HG03103 (cell line): ENCODE data around the gene PFDN2.

Experiments
- ATAC-seq: cut with Tn5 transposase; IDR thresholded peaks from one replicate; pipeline ENCODE4 v1.9.1; 2021; ENCODE audit warnings: low read depth; ENCODE audit not compliant: unreplicated experiment

The PFDN2 gene, protein sequence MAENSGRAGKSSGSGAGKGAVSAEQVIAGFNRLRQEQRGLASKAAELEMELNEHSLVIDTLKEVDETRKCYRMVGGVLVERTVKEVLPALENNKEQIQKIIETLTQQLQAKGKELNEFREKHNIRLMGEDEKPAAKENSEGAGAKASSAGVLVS

DNA sequence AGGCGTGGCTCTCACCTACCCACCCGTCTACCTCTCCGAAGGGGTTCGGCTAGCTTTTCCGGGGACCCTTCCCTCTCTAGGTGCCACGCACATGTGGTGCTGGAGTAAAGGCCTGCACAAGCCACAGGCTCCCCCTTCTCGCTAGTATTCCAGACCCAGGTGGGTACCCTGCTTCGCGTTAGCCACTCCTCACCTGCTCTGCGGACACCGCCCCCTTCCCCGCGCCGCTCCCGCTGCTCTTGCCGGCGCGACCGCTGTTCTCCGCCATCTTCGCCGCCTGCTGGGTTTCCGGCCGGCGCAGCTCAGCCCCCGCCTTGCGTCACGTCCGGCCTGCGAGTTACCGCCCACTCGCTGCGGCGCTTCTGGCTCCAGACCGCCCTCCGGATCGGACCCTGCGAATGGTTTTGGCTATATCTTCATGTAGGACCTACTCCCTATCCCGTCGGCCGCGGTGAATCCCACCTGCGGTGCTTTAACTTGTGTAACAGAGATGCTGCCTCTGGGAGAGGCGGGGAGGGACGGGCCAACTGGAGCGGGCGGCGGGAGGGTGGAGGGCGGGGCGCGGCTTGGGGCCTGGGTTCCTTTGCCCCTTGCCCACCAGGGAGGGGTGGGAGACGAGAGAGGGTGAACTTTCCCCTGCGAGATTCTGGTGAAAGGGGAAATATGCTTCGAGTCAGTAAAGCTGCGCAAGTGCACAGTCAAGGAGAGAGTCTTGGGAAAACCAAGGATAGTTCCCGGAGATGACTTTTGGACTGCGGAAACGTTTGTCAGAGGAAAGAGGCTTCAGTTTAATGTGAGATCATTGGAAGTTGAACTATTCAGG is at the start of gene PFDN2, which contains the start of gene NIT1:
Gene PFDN2 (minus strand): TSS at position 279 of the 823 bp plus-strand sequence. CDS start 11 bp downstream, at position 268.
Gene NIT1 (plus strand): TSS at position 347 of the 823 bp plus-strand sequence. CDS start 72 bp downstream, at position 419.
- peak; percentile 71 for ATAC-seq

DNA sequence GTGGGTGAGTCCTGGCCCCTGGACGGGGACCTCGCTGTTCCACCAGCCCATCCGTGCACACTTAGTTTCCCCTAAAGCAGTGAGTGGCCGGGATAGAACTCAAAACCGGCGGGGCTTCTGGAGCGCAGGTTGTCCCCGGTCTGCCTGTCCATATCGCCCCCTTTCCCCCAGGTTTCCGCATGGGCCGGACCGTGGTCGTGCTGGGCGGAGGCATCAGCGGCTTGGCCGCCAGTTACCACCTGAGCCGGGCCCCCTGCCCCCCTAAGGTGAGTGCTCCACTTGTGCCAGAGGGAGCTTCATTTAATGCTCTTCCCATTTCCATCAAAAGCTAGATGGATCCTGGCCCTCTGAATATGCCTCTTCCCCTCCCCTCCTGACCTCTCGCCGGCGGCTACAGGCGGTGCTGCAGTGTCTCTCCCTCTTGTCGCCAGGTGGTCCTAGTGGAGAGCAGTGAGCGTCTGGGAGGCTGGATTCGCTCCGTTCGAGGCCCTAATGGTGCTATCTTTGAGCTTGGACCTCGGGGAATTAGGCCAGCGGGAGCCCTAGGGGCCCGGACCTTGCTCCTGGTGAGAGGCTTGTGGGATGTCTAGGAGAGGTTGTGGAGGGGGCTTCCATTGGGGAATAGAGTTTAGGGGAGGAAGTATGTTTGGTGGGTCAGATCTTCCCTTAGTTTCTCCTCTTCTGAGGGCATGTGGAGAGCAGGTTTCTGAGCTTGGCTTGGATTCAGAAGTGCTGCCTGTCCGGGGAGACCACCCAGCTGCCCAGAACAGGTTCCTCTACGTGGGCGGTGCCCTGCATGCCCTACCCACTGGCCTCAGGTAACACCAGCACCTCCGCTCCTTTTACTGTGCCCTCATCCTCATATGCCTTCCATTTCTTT is 49.1 kb upstream of the PFDN2 start:
- ATAC-seq: no peak

DNA sequence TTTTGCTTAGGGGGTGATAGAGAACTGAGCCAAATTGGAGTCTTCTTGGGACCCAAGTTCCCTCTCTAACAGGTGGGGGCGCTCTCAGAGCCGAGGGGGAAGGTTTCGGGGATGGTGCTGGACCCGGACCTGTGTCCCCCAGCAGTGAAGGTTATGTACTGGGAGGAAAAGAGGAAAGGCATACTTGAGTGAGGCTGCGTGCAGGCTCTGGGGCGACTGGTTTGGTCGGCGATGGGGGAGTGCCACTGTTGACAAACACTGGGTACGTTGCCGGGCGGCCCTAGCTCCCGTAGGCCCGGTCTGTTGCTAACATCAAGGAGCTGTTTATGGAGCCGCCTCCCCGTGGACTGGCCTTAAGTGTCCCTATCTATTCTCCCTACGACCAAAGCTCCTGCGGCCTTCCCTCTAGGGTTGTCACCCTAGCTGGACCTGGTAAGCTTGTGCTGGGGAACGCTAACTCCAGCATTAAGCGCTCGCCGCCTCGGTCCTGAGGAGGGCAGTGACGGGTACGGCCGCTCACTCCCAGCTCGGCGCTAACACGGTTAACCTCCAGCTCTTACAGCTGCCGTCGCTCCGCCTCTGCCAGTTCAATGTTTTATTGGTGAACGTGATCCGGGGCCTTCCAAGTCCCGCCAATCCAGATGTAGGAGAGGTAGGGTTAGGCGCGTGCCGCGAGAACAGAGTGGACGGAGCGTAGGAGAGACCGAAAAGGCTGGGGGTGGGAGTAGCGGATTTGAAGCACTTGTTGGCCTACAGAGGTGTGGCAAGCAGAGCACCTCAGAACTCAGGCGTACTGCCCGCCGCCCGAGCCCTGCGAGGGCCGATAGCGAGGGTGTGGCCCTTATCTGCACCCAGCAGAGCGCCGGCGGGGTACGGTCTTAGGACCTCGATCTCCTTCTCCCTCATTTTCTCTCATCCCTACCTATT is 48.2 kb upstream of the PFDN2 start, which contains the start of gene PPOX:
Gene PPOX (plus strand): TSS at position 685 of the 927 bp plus-strand sequence. CDS start 422 bp downstream, outside the sequence.
- peak; percentile 93 for ATAC-seq

DNA sequence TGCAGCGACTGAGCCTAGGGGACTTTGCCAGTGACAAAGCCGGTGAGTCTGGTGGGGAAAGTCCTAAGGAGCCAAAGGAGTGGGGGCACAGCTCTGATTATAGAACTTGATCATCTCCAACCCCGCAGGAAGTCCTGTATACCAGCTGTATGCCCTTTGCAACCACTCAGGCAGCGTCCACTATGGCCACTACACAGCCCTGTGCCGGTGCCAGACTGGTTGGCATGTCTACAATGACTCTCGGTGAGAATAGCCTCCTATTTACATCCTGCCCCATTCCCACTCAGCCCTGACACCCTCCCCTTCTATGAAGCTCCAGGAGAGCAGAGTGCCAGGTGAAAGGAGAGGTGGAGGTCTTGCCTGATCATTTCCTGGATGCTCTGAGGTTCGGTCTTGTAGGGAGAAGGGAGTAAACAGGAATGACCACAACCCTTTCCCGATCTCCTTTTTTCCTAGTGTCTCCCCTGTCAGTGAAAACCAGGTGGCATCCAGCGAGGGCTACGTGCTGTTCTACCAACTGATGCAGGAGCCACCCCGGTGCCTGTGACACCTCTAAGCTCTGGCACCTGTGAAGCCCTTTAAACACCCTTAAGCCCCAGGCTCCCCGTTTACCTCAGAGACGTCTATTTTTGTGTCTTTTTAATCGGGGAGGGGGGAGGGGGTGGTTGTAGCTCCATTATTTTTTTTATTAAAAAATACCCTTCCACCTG is 47.2 kb upstream of the PFDN2 start:
- ATAC-seq: no peak

DNA sequence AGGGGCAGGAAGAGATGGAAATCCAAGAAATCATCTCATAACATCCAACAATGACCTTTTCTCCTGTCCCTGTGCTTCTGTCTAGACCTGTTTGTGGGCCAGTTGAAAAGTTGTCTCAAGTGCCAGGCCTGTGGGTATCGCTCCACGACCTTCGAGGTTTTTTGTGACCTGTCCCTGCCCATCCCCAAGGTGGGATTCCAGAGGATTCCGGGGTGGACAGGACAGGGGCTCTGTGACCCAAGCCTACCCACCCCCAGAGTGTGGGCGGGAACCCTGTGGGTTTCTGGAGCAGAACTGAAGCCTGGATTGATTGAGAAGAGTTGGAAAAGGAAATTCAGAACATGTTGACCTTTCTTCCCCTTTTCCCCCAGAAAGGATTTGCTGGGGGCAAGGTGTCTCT is 46.0 kb upstream of the PFDN2 start:
- ATAC-seq: no peak

DNA sequence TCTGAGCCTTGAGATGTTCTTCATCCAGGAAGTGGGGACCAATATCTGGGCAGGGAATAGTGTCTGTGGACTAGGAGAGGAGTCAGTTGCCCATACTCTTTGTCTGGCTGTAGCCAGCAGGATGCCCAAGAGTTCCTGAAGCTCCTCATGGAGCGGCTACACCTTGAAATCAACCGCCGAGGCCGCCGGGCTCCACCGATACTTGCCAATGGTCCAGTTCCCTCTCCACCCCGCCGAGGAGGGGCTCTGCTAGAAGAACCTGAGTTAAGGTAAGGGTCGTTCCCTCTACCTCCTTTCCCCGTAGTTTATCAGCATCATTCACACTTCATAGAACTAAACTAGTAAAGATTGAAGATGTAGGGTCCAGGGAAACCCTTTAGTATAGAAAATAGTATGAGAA is 45.0 kb upstream of the PFDN2 start:
- ATAC-seq: no peak

DNA sequence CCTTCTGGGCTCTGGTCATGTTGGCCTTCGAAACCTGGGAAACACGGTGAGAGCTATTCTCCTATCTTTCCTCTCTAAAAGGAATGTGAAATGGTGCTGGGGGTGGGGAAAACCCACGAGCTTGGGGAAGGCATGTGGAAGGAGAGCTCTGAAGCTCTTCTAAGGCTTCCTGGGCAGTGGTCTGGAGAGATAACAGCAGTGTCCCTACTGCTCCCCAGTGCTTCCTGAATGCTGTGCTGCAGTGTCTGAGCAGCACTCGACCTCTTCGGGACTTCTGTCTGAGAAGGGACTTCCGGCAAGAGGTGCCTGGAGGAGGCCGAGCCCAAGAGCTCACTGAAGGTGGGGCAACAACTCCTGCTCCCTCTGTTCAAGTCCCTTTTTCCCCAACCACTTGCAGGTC is 44.2 kb upstream of the PFDN2 start:
- no peak for ATAC-seq

DNA sequence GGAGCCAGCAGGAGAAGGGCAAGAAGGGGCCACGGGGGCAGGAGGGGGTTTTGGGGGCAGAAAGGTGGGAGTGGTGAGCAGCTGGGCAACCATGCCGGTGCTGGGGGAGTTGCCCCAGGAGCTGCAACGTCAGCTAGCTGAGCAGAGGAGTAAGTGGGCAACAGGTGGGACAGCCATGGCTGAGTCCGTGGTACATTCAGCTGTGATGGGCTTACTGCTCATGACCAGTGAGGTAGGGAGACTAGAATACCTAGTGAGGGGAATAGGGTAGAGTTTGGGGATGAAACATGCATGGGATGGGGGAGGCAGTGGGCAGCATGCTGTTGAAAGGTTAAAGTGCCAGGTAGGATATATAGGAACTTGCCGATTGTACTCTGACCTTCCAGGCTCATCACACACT is 43.8 kb upstream of the PFDN2 start:
- no peak for ATAC-seq

DNA sequence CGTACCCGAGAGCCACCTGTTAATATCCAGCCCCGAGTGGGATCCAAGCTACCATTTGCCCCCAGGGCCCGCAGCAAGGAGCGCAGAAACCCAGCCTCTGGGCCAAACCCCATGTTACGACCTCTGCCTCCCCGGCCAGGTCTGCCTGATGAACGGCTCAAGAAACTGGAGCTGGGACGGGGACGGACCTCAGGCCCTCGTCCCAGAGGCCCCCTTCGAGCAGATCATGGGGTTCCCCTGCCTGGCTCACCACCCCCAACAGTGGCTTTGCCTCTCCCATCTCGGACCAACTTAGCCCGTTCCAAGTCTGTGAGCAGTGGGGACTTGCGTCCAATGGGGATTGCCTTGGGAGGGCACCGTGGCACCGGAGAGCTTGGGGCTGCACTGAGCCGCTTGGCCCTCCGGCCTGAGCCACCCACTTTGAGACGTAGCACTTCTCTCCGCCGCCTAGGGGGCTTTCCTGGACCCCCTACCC is 42.9 kb upstream of the PFDN2 start:
- no peak for ATAC-seq

DNA sequence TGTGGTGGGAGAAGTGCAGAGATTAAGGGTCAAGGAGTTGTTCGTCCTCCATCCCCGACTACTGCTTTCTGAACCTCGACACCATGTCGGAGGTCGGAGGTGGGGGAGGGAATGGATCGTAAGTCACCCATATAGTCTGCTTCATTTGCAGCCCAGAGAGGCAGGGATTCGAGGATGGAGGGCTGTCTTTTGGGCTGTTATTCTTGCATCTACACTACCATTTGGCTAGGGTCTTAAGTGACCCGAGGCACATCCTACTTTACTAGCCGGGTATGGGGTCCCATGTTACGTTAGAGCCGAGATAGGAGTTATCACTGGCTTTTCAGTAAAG is 42.0 kb upstream of the PFDN2 start:
- no peak for ATAC-seq

DNA sequence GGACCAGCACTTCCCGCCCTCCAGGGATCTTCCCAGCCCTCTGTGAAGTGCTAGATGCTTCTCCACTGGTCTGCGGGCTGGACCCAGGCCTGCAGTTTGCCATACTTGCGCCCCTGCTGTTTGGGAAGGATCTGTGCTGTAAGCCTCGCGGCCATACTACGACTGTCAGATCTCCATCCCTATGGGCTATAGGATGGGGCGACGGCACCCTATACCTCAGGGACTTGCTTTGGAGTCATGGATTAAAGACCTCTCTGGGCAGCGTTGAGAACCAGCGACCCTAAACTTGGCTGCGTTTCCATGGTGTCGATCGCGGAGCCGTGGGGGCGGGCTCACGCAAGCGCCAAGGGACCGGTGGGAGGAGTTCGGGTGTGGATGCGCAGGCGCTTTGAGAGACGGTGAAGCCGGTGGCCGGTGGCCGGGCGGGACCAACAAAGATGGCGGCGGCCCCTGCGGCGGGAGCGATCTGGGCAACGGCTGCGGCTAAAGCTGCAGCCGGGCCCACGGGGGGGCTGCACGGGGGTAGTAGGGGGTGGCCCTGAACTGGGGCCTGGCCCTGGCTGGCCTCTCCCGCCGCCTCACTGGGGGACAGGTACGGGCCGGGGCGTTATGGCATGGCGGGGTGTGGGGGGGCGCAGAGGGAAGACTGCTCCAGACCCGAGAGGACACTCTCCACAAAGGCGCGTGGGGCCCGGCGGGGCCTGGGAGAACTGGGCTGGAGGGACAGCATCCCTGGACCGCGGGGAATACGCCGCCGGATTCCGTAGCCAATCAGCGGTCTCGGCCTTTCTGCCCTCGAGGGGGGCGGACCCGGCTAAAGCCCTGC is 41.5 kb upstream of the PFDN2 start, which contains the start of gene USP21:
Gene USP21 (plus strand): TSS at position 414 of the 826 bp plus-strand sequence. CDS start 1,141 bp downstream, outside the sequence.
- no peak for ATAC-seq

DNA sequence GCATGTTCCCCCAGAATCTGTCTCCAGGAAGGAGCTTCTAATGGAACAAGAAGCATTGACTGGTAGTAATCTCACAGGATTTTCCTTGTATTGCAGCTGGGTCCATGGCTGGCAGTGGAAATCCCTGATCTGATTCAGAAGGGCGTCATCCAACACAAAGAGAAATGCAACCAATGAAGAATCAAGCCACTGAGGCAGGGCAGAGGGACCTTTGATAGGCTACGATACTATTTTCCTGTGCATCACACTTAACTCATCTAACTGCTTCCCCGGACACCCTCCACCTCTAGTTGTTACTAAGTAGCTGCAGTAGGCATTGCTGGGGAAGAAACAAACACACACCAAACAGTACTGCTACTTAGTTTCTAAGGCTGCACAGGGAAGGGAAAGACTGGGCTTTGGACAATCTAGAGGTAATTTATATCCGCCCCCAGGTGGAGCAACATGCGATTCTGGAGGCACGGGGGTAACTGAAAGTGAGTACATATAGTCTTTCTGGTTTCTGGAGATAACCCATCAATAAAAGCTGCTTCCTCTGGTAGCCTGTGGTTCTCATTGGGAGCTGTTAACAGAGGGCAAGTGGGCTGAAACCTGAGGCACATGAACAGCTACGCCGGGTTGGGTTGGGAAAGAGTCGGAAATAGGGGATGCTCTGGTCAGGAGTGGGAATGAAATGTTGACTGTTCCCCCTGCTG is 40.6 kb upstream of the PFDN2 start:
- ATAC-seq: no peak

DNA sequence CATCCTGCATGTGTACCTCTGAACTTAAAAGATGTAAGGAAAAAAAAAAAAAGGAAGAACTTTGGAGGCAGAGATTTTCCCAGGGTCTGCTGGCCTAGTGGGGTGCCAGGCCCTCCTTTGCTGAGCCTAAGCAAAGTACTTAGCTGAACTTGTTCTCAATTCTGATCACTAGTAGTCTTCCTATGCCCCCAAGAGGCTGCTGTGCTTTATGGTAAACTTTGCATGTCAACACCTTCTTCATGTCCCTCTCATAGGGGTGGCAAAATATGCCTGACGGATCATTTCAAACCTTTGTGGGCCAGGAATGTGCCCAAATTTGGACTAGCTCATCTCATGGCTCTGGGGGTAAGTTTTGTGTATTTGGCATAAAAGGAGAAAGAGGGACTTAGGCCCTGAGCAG is 40.0 kb upstream of the PFDN2 start:
- no peak for ATAC-seq

DNA sequence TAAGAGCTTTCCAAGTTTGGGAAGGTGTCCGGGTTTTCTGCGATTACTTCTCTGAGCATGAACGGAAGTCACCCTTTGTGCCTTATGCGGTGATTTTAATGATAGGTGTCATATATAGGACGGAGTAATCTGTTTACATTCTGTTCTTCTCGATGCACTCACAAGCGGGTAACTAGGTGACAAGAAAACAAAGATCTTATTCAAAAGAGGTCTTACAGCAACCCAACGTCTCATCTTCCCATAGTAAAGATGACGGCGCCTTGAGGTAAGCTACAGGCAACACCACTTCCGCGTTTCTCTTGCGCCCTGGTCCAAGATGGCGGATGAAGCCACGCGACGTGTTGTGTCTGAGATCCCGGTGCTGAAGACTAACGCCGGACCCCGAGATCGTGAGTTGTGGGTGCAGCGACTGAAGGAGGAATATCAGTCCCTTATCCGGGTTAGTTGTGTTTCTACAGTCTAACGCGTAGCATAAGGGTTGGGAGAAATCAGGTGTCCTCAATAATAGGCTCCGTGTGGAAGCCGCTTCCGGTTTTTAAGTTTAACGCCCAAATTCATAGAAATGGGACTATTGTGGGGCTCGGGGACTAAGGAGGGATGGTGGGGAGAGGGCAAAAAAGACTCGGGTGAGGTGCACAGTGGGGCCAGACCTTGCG is 36.0 kb upstream of the PFDN2 start, which contains the start of gene UFC1:
Gene UFC1 (plus strand): TSS at position 297 of the 656 bp plus-strand sequence. CDS start 20 bp downstream, at position 317.
- peak; percentile 75 for ATAC-seq

DNA sequence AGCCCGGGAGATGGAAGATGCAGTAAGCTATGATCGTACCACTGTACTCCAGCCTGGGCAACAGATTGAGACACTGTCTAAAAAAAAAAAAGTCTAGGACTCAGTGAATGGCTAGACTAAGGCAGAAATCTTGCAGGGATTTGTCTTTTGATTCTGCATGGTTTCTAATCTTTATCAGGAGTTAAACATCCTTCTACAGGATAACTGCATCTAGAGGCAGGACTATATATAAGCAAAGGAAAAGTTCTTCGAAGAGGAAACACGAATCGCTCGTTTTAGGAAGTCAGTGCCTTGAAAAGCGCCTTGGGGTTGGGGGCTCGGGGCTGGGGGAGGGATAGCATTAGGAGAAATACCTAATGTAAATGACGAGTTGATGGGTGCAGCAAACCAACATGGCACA is 35.3 kb upstream of the PFDN2 start:
- no peak for ATAC-seq

DNA sequence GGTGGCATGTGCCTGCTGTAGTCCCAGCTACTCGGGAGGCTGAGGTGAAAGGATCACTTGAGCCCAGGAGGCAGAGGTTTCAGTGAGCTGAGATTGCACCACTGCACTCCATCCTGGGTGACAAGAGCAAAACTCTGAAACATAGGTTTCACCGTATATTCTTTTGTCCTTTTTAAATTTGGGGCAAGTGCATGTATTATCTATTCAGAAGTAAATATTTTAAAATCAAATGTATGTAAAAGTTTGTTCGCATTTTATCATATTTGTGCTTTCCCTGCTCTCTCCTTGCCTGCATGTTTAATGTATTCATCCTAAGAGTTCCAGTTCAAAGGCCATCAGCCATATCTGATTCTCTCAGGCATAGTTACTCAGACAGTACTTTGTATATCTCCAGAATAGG is 28.0 kb upstream of the PFDN2 start:
- ATAC-seq: no peak

DNA sequence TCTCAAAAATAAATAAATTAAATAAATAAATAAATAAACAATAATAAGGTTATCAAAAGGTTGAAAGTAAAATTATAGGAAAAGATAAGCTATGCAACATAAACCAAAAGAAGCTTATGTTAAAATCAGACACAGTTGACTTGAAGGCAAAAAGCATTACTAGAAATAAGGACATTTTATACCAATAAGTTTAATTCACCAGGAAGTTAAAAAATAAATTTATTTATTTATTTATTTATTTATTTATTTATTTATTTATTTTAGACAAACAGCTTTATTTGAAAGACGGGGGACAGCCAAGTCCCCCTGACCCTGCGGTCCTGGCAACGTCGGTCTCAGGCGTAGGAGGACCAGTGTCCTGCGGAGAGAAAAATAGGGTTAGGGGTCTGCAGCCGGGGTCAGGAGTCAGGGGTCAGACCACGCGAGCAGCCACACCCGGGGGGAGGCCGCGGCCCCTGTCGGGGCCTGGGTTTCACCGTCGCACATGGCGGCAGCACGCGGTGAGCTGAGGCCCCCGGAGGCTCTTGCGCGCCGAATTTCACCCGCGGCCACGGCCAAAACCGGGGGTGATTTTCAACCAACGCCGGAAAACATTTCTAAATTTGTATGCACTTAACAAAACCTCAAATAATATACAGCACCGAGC is 23.0 kb upstream of the PFDN2 start:
- no peak for ATAC-seq
